Bronchial epithelial cell (primary cell): Measurements from ENCODE around the gene TM2D3. TPM values are rescaled to one million over a fixed set of nuclear protein-coding genes. Genes with fewer than 3 reads are reported as not detected.

Experiments
- DNase-seq: peaks from one replicate; pipeline ENCODE4 v3.0.0-alpha.2; 2010; ENCODE audit warnings: low read depth
- FAIRE-seq: peaks from 2 replicates; lab custom pipeline; 2011; peaks lifted over from hg19 to GRCh38; lab: Jason Lieb, UNC
- H3K27me3 ChIP-seq: 2 replicates; pipeline ENCODE4 v1.5.1; 2011; ENCODE audit warnings: low read length; ENCODE audit not compliant: control insufficient read depth, insufficient read depth
- H3K36me3 ChIP-seq: 2 replicates; pipeline ENCODE4 v1.5.1; 2011; ENCODE audit warnings: low read length; ENCODE audit not compliant: control insufficient read depth, insufficient read depth
- H3K4me3 ChIP-seq: 2 replicates; pipeline ENCODE4 v1.5.1; 2011; ENCODE audit warnings: mild to moderate bottlenecking, low read depth, low read length, control low read depth
- CTCF ChIP-seq: IDR thresholded peaks from 2 replicates; pipeline ENCODE4 v1.5.1; 2011; ENCODE audit warnings: mild to moderate bottlenecking, moderate library complexity, low read length, control low read depth, inconsistent platforms; ENCODE audit not compliant: insufficient read depth, severe bottlenecking
- total RNA-seq: library from RNA; depleted of rRNA; stranded (reverse); fragments of >200 nt; gene quantifications from 2 replicates; pipeline ENCODE4 v1.2.1, GENCODE V29; 2014

Gene TM2D3, protein sequence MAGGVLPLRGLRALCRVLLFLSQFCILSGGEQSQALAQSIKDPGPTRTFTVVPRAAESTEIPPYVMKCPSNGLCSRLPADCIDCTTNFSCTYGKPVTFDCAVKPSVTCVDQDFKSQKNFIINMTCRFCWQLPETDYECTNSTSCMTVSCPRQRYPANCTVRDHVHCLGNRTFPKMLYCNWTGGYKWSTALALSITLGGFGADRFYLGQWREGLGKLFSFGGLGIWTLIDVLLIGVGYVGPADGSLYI
- 21.6 and 23.0 TPM in 2 replicates for total RNA-seq

GRCh38 chr15:101652098-101652785 lies at the start of gene TM2D3:
TM2D3 (minus strand) TSS chr15:101652381; CDS start chr15:101652361, 20 bp downstream.
- DNase-seq = peak; percentile 75
- TF ChIP-seq CTCF = peak; percentile 88
- H3K36me3 ChIP-seq = peaks cover 4% of the 10 kb centered on the region
- no peaks in the 10 kb centered on the region for H3K27me3 ChIP-seq
- FAIRE-seq = no peak
- peak within 1 kb of the TSS; percentile 96 for H3K4me3 ChIP-seq

DNA sequence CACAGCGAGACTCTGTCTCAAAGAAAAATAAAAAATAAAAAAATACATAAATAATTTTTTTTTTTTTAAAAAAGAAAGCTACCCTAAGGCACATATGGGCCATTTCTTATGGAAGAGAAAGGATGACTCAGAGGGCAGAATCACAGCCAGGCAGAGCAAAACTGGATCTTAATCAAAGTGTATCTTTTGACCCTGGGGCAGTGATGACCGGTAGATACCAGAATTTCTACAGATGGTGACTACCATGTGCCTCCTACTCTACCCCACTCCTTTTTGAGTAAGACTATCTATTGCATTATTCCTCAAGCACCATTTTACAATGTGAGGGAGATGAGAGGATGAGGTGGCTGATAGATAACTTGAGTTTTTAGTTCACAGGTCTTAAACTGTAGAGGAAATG lies 46.1 kb upstream of the TM2D3 start:
- H3K27me3 ChIP-seq = no peaks in the 10 kb centered on the region
- no peak for TF ChIP-seq CTCF
- no peaks in the 10 kb centered on the region for H3K36me3 ChIP-seq
- peak; percentile 57 for DNase-seq
- no peak overlapping the region for H3K4me3 ChIP-seq
- FAIRE-seq = no peak

DNA sequence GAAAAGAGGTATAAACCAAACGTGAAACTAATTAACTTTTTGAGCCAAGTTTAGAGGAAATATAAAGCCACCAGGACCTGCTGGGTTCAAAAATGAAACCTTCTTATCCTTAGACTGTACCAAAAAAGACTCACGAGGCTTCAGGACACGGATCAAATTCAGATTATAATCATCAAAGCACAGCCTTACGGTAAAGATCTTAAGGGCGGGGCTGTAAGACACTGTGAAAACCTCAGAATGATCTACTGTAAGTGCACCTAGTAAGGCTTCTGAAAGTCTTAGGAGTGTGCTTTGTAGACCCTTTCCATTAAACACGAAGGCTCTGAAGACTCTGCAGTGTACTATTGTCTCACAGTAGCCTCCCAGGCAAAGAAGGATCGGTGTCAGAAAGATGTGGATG lies 45.3 kb upstream of the TM2D3 start:
- no peak for DNase-seq
- Histone ChIP-seq H3K27me3 (no peaks in the 10 kb centered on the region), H3K36me3 (no peaks in the 10 kb centered on the region), H3K4me3 (no peak overlapping the region)
- FAIRE-seq = no peak
- TF ChIP-seq CTCF = no peak

GRCh38 chr15:101696829-101697228 lies 44.6 kb upstream of the TM2D3 start:
- no peaks in the 10 kb centered on the region for H3K36me3 ChIP-seq
- FAIRE-seq = no peak
- no peaks in the 10 kb centered on the region for H3K27me3 ChIP-seq
- no peak overlapping the region for H3K4me3 ChIP-seq
- no peak for DNase-seq
- TF ChIP-seq CTCF = no peak

DNA sequence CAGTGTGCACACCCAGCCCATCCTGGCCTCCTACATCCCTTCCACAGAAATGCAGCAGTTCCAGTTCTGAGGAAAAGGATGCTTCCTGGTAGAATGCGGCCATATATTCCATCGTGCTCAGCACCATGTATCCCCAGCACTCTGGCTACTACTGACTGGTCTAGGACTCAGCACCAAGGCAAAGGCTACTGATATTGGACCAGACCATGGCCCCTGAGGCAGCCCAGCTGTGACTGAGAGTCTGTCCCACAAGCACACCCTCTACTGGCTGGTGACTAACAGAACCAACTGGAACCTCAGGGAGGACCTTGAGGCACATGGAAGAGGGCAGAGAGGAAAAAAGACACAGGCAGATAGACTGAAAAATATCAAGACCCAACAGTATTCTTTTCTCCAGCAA lies 42.1 kb upstream of the TM2D3 start:
- no peak overlapping the region for H3K4me3 ChIP-seq
- no peaks in the 10 kb centered on the region for H3K36me3 ChIP-seq
- peak; percentile 10 for TF ChIP-seq CTCF

More for the DNA sequence above, 42.1 kb upstream of the TM2D3 start:
- FAIRE-seq = no peak
- DNase-seq = peak; percentile 27
- H3K27me3 ChIP-seq = no peaks in the 10 kb centered on the region
